Posterior vena cava (tissue), 2 donors: ENCODE measurements around the gene ABCB9. TPM values are rescaled to one million over a fixed set of nuclear protein-coding genes. Genes with fewer than 3 reads are reported as not detected.
A peak's percentile ranks its signal among the peaks of the same experiment; 100 is the strongest.
"Not testable (repeated sequence)": the region's sequence is repeated elsewhere in the genome, so short reads cannot be mapped to it uniquely, and the experiment has no call there.

Experiments
- DNase-seq: peaks from one replicate; pipeline ENCODE4 v3.0.0-alpha.2; 2020; ENCODE audit warnings: low spot score
- intact Hi-C, 2 donors: fragments of 100-400 bp; cut with DNase I; formaldehyde crosslinking; loops; one replicate each; pipeline versions ENCODE4 v1.14.1 to v1.14.2; 2022 to 2023
- total RNA-seq, 2 donors: library from RNA; stranded (reverse); fragmentation: NEBNext Ultra II Directional; extraction: Animal tissue kit (Norgen Biotek cat#: 25700); gene quantifications; one replicate each; pipeline ENCODE4 v1.2.1, GENCODE V29; 2021
- donor health status: DM: yes; HTN: yes; CAD: no.
- donor health status: DM: yes; HTN: yes; CAD: no.

Gene ABCB9
- total RNA-seq, 2 donors from 2014 or later, result 3.4 to 5.3 TPM

DNA sequence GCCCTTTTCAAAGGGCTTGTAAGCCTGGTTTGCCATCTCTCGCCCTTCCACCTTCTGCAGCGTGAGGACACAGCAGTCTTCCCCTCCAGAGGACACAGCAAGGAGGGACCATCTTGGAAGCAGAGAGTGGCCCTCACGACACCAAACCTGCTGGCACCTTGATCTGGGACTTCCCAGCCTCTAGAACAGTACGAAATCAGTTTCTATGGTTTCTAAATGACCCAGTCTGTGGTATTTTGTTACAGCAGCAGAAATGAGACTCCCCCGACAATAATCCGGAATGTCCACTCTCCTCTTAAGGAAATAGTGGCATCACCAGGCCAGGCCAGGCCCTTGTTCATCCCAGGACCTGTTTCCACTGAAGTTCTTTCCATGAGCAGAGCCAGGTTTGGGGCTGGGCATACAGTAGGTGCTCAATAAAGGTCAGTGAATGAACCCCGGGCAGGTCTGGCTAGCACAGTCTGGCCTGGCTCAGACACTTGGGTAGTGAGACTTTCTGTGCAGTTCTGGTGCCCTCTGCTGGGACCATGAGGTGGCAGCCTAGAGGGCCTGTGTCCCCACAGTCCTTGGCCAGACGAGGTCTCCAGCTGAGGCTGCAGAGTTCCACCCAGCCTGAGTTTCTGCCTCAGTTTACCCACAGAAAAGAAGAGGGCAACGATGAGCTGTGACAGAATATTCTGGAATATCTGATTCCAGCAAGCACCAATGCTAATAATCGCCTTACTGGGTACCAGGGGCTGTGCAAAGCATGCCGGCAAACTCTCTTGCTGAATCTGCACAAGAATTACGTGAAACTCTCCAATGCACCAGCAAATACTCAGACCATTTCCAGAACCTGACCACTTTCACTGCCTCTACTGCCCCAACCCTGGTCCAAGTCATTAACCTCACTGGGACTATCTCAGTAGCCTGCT lies 14.0 kb downstream of the ABCB9 start:
- intact Hi-C loops, result loop anchor here (2.0 to 10.0 kb wide), 4 partner anchors 93 to 160 kb away; no protein-coding TSS in a partner anchor
- peak; percentile 92 for DNase-seq

- DNase-seq, result no peak
- intact Hi-C loops, result loop anchor here (5.0 to 10.0 kb wide), 3 partner anchors 94 to 159 kb away; no protein-coding TSS in a partner anchor
These were observed 14.9 kb downstream of the ABCB9 start for GRCh38 chr12:122951406-122951805.

- intact Hi-C loops, result loop anchor here (5.0 to 10.0 kb wide), 3 partner anchors 93 to 158 kb away; no protein-coding TSS in a partner anchor
- no peak for DNase-seq
These were observed 16.2 kb downstream of the ABCB9 start for GRCh38 chr12:122949816-122950675.

DNA sequence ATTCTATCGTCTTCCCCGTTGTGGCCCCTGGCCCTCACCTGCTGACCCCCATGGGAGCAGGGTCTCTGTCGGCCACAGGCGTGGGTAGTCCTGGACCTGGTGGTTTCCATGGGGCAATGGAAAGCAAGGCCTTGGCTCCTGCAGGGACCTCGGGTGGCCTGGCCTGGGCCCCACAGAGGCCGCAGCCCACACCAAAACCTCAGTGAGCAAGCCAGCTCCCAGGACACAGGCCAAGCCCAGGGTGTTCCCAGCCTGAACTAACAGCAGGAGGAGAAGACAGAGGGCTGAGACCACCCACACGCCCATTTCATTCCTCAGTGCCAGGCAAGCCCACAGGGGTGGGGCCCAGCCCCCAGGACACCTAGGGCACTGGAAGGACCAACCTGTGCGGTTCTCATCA lies 16.9 kb downstream of the ABCB9 start:
- intact Hi-C loops, result no loop called here
- DNase-seq, result no peak

DNA sequence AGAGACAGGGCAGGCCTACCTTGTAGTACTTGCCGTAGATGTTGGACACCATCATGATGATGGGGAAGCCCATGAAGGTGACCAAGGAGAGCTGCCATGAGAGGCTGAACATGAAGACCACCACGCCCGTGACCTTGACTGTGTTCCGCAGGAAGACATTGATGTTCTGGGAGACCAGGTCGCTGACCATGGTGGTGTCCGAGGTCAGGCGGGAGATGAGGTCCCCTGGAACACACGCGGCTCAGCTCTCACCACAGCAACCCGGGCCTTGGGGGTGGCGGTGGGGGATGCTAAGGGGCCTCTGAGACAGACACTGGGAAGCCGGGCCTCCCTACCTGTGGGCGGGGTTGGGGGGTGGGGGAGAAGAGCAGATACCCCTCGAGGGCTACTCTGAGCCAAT lies 17.7 kb downstream of the ABCB9 start:
- intact Hi-C loops, result no loop called here

DNA sequence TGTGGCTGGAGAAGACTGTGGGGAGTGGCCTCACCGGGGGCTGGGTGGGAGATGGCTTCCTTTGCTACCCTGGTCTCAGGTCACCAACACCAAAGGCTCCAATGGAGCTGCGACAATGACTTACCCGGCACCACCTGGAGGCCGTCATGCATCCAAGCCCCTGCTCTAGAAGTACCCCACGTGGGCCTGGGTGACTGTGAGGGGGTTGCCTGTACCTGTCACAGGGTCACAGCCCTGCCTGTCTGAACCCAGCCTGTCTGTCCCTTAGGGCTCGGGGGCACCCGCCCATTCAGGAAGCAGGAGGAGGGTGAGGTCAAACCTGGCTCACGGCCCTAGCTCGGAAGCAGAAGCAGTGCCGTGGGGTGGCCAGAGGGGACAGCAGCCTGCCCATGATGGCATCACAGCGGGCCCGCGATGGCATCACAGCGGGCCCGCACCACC lies 18.9 kb downstream of the ABCB9 start:
- DNase-seq, result no peak
- intact Hi-C loops, result no loop called here

More for the DNA sequence above, 17.7 kb downstream of the ABCB9 start:
- DNase-seq, result no peak

- intact Hi-C loops, result no loop called here
- DNase-seq, result peak; percentile 98
These were observed 19.4 kb downstream of the ABCB9 start for GRCh38 chr12:122946690-122947341.

DNA sequence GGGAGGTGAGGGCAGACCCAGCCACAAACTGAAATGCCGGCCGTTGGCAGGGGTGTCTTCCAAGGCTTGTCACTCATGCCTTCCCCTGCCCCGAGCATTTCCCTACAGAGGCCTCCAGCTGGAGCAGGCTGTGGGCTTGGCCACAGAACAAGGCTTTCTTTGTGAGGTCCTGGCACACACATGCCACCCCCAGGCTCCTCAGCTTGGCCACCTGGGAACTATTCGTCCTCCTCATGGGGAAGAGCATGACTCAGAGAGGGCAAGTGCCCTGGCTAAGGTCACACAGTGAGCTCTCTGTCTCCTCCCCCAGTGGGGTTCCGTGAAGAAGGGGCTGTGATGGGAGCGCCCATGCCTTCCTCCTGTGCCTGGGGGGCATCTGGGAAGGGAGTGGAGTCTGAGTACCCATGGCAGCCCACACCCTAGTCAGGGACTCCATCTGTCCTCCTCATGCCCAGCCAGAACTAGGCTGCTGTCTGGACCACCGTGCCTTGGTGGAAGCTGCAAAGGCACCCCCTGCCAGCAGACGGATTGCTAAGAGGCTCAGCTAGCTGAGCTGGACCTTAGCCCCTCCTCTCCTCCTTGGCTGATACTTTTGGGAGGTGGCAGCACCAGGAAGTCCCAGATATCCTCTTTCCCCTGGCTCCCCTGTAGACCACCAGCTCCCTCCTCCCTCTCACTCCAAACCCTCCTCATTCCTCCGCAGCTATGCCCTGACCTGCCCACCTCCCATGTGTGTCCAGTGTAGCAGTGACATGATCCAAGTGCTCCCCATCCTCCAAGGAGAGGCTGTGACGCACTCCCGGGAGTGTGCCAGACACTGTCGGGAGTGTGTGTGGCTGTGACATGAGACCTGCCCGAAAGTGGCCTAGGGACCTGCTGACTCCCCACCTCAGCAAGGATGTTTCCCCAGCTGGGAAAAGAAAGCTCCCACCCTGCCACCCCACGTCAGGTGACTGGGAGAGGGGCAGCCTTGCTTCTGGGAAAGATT lies 21.4 kb downstream of the ABCB9 start:
- intact Hi-C loops, result no loop called here
- no peak for DNase-seq

DNA sequence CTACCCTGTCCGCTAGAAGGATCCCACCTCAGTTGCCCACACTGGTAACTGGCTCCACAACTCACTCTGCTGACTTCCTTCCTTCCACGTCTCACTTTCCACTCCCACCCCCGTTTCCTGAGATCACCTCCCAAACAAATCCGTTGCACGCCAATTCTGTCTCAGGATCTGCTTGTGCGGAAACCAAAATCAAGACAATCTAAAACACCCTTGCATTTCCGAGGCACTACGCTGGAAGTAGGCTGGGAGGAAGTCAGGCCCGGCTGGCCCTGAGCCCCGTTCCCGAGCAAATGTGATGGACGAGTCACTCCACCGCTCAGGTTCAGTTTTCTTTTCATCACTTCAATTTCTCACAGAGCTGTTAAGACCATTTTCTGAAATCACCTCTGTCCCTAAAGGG lies 23.1 kb downstream of the ABCB9 start:
- DNase-seq, result no peak
- intact Hi-C loops, result no loop called here

GRCh38 chr12:122942637-122943036 lies 23.6 kb downstream of the ABCB9 start:
- intact Hi-C loops, result no loop called here
- DNase-seq, result no peak

- DNase-seq, intact Hi-C loops: not testable (repeated sequence)
These were observed 24.9 kb downstream of the ABCB9 start for GRCh38 chr12:122941351-122941750.

- no peak for DNase-seq
- intact Hi-C loops, result no loop called here
These were observed 27.1 kb downstream of the ABCB9 start for GRCh38 chr12:122939125-122939524.

DNA sequence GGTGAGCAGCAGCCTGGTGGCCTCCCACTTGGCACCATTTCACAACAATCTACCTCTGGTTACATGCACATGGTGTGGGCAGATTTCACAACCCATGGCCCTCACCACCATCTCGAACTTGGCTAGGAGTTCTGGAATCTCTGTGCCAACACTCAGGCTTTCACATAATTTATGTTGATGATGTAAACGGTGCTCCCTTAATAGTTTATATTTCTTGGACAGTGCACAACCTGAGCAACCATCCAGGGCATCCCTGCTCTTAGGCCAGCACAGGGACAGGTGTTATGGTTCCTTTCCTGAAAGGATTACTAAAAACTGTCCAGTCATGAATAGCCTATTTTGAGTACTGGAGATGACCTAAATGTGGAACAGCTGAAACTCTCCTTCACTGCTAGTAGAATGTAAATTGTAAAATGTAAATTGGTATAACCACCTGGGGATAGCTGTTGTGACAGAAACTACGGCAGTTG lies 28.6 kb downstream of the ABCB9 start:
- intact Hi-C loops, result no loop called here
- no peak for DNase-seq

GRCh38 chr12:122935318-122935717 lies 30.9 kb downstream of the ABCB9 start:
- intact Hi-C loops, result no loop called here
- DNase-seq, result no peak

DNA sequence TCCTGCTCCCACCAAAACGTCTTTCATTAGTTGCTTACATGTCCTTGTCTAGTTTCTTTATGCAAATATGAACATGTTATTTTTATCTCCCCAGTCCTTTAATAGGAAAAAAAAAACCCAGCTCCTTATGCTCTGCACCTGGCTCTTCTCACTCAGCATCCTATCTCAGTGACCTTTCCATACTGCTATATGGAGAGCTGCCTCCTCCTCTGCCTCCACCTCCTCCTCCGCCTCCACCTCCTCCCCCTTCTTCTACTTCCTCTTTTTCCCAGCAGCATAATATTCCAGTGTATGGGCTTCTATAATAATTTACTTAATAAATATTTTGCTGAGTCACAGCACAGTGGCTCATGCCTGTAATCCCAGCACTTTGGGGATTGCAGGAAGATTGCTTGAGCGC lies 31.5 kb downstream of the ABCB9 start:
- DNase-seq, result no peak
- intact Hi-C loops, result no loop called here

DNA sequence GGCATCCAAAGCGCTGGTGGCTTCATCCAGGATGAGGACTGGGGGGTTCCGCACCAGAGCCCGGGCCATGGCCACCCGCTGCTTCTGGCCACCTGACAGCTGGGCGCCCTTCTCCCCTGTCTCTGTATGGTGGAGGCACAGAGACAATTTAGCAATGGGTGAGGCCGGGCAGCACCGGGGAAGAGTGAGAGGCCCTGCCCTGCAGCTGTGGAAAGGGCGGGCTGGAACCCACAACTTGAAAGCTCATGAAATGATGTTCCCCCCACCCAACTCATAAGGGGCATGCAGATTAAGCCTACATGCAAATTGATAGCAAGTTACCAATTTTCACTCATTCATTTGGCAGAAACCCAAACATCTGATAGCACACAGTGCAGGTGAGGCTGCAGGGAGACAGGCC lies 34.1 kb downstream of the ABCB9 start:
- DNase-seq, result no peak
- intact Hi-C loops, result no loop called here

GRCh38 chr12:122929812-122930211 lies 36.5 kb downstream of the ABCB9 start:
- intact Hi-C loops, result no loop called here
- no peak for DNase-seq

DNA sequence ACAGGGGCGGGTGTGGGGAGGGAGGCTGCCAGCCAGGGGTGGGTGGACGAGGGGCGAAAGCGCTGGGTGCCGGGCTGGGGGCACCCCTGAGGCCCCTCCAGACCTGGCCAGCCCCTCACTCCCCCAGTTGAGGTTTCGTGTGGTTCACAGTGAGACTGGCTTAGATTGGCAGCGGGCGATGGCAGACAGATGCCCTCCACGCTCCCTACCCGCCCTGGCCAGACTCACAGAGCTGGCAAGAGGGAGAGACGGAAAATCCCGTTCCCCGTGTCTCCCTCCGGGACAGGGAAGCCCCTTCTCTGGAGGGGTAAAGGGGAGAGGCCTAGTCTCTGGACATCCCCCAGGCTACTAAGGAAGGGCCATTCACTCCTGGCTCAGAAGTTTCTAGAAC lies 37.1 kb downstream of the ABCB9 start:
- DNase-seq, result no peak
- intact Hi-C loops, result no loop called here
